Gastroesophageal sphincter (tissue), 4 donors: ENCODE measurements around the gene CSRP1. TPM values are rescaled to one million over a fixed set of nuclear protein-coding genes. Genes with fewer than 3 reads are reported as not detected.
"Not testable (repeated sequence)": the region's sequence is repeated elsewhere in the genome, so short reads cannot be mapped to it uniquely, and the experiment has no call there.

Source experiments
- ATAC-seq: fragments of 150-250 bp; one replicate; pipeline ENCODE4 v1.9.1; 2016; ENCODE audit warnings: mild to moderate bottlenecking, moderate library complexity
- H3K27ac ChIP-seq, 4 donors: fragments of 200-600 bp; sonication (generic) in 3 of 4; 1 replicate in 3 of 4; 2 replicates in 1 of 4; pipeline ENCODE4 v1.5.1; 2016 to 2019
- H3K27me3 ChIP-seq: fragments of 200-600 bp; sonication (generic); one replicate; pipeline ENCODE4 v1.5.1; 2019
- H3K36me3 ChIP-seq, 2 donors: fragments of 200-600 bp; sonication (generic); one replicate each; pipeline ENCODE4 v1.5.1; 2019; ENCODE audit warnings: control low read depth in 1 of 2
- H3K4me1 ChIP-seq, 3 donors: fragments of 200-600 bp; sonication (generic); 1 replicate in 2 of 3; 2 replicates in 1 of 3; pipeline ENCODE4 v1.5.1; 2016 to 2019; ENCODE audit warnings: control low read depth in 2 of 3
- H3K4me3 ChIP-seq, 2 donors: fragments of 200-600 bp; sonication (generic); one replicate each; pipeline ENCODE4 v1.5.1; 2019; ENCODE audit warnings: mild to moderate bottlenecking in 1 of 2, moderate library complexity in 1 of 2
- H3K9me3 ChIP-seq, 3 donors: fragments of 200-600 bp; sonication (generic); one replicate each; pipeline ENCODE4 v1.5.1; 2017 to 2019; ENCODE audit warnings: control low read depth in 2 of 3
- EP300 ChIP-seq: sonication (generic); formaldehyde crosslinking; IDR thresholded peaks from one replicate; pipeline ENCODE4 v1.6.1; 2017; ENCODE audit warnings: antibody characterized with exemption, mild to moderate bottlenecking
- POLR2A ChIP-seq, 2 donors: fragments of 450-650 bp; IDR thresholded peaks; one replicate each; pipeline ENCODE4 v1.6.1; 2017; ENCODE audit warnings: antibody characterized with exemption in 2 of 2, mild to moderate bottlenecking in 2 of 2, moderate library complexity in 1 of 2
- POLR2AphosphoS5 ChIP-seq: sonication (generic); formaldehyde crosslinking; IDR thresholded peaks from one replicate; pipeline ENCODE4 v1.6.1; 2017; ENCODE audit warnings: antibody characterized with exemption
- WGBS, 2 donors: methylation state at CpG; one replicate each; pipeline ENCODE4 v1.1.5; 2018; ENCODE audit warnings: low coverage in 1 of 2; 5-methylcytosine and 5-hydroxymethylcytosine counted together
- total RNA-seq, 4 donors: library from RNA; depleted of rRNA; stranded (reverse); fragments of >200 nt; gene quantifications; one replicate each; pipeline ENCODE4 v1.1.0, GENCODE V29; 2016
- TF ChIP-seq, protein P1 (sequence below), 4 experiments: fragments of 200-600 bp in 2 of 4; fragments of 450-650 bp in 2 of 4; sonication (generic) in 1 of 4; IDR thresholded peaks; one replicate each; pipeline ENCODE4 v1.5.1; 2017 to 2019; ENCODE audit warnings: antibody characterized with exemption in 4 of 4, mild to moderate bottlenecking in 2 of 4, moderate library complexity in 2 of 4

CSRP1 gene
- total RNA-seq, 4 donors from 2014 or later, result 4,484 to 9,179 (median 5,319) TPM

- ATAC-seq, result no peak
- Histone ChIP-seq H3K36me3 (no peaks in the 10 kb centered on the region), H3K27me3 (no peaks in the 10 kb centered on the region), H3K9me3 (no peaks in the 10 kb centered on the region), H3K4me1 (peaks cover 0 to 46% (median 20%) of the 10 kb centered on the region in 3 donors), H3K4me3 (no peak overlapping the region), H3K27ac (peak overlapping the region in 3 of 4 donors; percentile 32 to 63 (median 60))
- 59 to 60% methylated on average over 5 to 8 of the region's 8 CpGs for WGBS, 2 donors
- TF ChIP-seq EP300 (no peak), POLR2AphosphoS5 (no peak), POLR2A (IDR thresholded peaks at IDR 0.05) (no peak)
- TF ChIP-seq, protein P1, sequence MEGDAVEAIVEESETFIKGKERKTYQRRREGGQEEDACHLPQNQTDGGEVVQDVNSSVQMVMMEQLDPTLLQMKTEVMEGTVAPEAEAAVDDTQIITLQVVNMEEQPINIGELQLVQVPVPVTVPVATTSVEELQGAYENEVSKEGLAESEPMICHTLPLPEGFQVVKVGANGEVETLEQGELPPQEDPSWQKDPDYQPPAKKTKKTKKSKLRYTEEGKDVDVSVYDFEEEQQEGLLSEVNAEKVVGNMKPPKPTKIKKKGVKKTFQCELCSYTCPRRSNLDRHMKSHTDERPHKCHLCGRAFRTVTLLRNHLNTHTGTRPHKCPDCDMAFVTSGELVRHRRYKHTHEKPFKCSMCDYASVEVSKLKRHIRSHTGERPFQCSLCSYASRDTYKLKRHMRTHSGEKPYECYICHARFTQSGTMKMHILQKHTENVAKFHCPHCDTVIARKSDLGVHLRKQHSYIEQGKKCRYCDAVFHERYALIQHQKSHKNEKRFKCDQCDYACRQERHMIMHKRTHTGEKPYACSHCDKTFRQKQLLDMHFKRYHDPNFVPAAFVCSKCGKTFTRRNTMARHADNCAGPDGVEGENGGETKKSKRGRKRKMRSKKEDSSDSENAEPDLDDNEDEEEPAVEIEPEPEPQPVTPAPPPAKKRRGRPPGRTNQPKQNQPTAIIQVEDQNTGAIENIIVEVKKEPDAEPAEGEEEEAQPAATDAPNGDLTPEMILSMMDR (IDR thresholded peaks at IDR 0.05), result no peak
Observed at GRCh38 chr1:201553496-201554189, 46.7 kb upstream of the CSRP1 start.

- 50 to 73% methylated on average over 1 to 5 of the region's 5 CpGs for WGBS, 2 donors
- no peaks in the 10 kb centered on the region for H3K27me3 ChIP-seq
- no peak for ATAC-seq
- H3K9me3 ChIP-seq, result no peaks in the 10 kb centered on the region
- H3K36me3 ChIP-seq, result no peaks in the 10 kb centered on the region
- peak overlapping the region in 3 of 4 donors; percentile 32 to 63 (median 60) for H3K27ac ChIP-seq
- peaks cover 0 to 44% (median 20%) of the 10 kb centered on the region in 3 donors for H3K4me1 ChIP-seq
- no peak overlapping the region for H3K4me3 ChIP-seq
- TF ChIP-seq POLR2A (IDR thresholded peaks at IDR 0.05) (no peak), POLR2AphosphoS5 (no peak), EP300 (no peak)
- TF ChIP-seq, protein P1 (IDR thresholded peaks at IDR 0.05), result no peak
Observed at GRCh38 chr1:201552941-201553351, 46.0 kb upstream of the CSRP1 start.

- no peaks in the 10 kb centered on the region for H3K36me3 ChIP-seq
- no peak overlapping the region for H3K4me3 ChIP-seq
- H3K9me3 ChIP-seq, result no peaks in the 10 kb centered on the region
- TF ChIP-seq POLR2AphosphoS5 (no peak), POLR2A (IDR thresholded peaks at IDR 0.05) (no peak), EP300 (no peak)
- TF ChIP-seq, protein P1 (IDR thresholded peaks at IDR 0.05), result no peak
- H3K27ac ChIP-seq, result peak overlapping the region in 3 of 4 donors; percentile 32 to 63 (median 40)
- peaks cover 0 to 35% (median 16%) of the 10 kb centered on the region in 3 donors for H3K4me1 ChIP-seq
- ATAC-seq, result peak; percentile 33
- H3K27me3 ChIP-seq, result no peaks in the 10 kb centered on the region
- WGBS, 2 donors, result 78 to 84% methylated on average over 4 to 8 of the region's 12 CpGs
Observed at GRCh38 chr1:201551877-201552731, 45.2 kb upstream of the CSRP1 start.

GRCh38 chr1:201551096-201551495 lies 44.2 kb upstream of the CSRP1 start:
- H3K36me3 ChIP-seq, result no peaks in the 10 kb centered on the region

DNA sequence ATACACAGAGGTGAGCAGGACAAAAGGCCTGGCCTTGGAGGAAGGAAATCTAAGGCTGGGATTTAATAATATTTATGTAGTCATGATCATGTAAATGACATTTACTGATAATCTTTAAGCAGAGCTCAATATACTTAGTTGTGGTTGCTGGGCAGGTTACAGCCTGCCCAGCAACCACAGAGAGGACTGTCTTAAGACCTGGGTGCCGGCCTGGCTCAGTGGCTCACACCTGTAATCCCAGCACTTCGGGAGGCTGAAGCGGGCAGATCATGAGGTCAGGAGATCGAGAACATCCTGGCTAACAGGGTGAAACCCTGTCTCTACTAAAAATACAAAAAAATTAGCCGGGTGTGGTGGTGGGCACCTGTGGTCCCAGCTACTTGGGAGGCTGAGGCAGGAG lies 42.6 kb upstream of the CSRP1 start:
- H3K4me3 ChIP-seq, H3K9me3 ChIP-seq, H3K36me3 ChIP-seq, ATAC-seq, H3K27me3 ChIP-seq, H3K27ac ChIP-seq: not testable (repeated sequence)
- WGBS, 2 donors, result 93% methylated on average over 5 of the region's 5 CpGs; no CpG with 5 or more reads in 1 of the 2 donors
- H3K4me1 ChIP-seq, result peaks cover 0 to 26% (median 16%) of the 10 kb centered on the region in 3 donors

More at GRCh38 chr1:201551096-201551495, 44.2 kb upstream of the CSRP1 start:
- WGBS, 2 donors, result 89 to 94% methylated on average over 3 of the region's 3 CpGs
- Histone ChIP-seq H3K4me3 (no peak overlapping the region), H3K27me3 (no peaks in the 10 kb centered on the region), H3K9me3 (no peaks in the 10 kb centered on the region), H3K4me1 (peaks cover 0 to 31% (median 16%) of the 10 kb centered on the region in 3 donors), H3K27ac (no peak overlapping the region)
- TF ChIP-seq POLR2A (IDR thresholded peaks at IDR 0.05), result no peak
- TF ChIP-seq EP300, result no peak
- TF ChIP-seq, protein P1 (IDR thresholded peaks at IDR 0.05), result no peak
- TF ChIP-seq POLR2AphosphoS5, result no peak
- no peak for ATAC-seq
